RKO (cell line): ENCODE measurements around the gene RGS13.

Experiments
- DNase-seq: peaks from one replicate; pipeline ENCODE4 v3.0.0-alpha.2; 2016; ENCODE audit warnings: low spot score

The RGS13 gene

GRCh38 chr1:192626366-192627179, 9.4 kb upstream of the RGS13 start:
- no peak for DNase-seq

- DNase-seq: no peak
These were observed 8.0 kb upstream of the RGS13 start for GRCh38 chr1:192627901-192628300.

GRCh38 chr1:192628396-192629057, 7.4 kb upstream of the RGS13 start:
- DNase-seq: no peak

GRCh38 chr1:192629612-192630011, 6.3 kb upstream of the RGS13 start:
- DNase-seq: no peak

- DNase-seq: no peak
These were observed 5.2 kb upstream of the RGS13 start for GRCh38 chr1:192630521-192631287.

- DNase-seq: no peak
These were observed 4.2 kb upstream of the RGS13 start for GRCh38 chr1:192631749-192632148.

- no peak for DNase-seq
These were observed 3.8 kb upstream of the RGS13 start for GRCh38 chr1:192632188-192632587.

GRCh38 chr1:192632641-192633532, 3.1 kb upstream of the RGS13 start:
- DNase-seq: no peak

- no peak for DNase-seq
These were observed 2.3 kb upstream of the RGS13 start for GRCh38 chr1:192633533-192634253.

- DNase-seq: no peak
These were observed 906 bp upstream of the RGS13 start for GRCh38 chr1:192635041-192635440.

GRCh38 chr1:192639607-192640368, 3.8 kb downstream of the RGS13 start:
- peak; percentile 25 for DNase-seq

GRCh38 chr1:192652159-192652558, 16.2 kb downstream of the RGS13 start:
- no peak for DNase-seq

- no peak for DNase-seq
These were observed 18.2 kb downstream of the RGS13 start for GRCh38 chr1:192654120-192654519.

GRCh38 chr1:192654591-192655251, 18.8 kb downstream of the RGS13 start:
- DNase-seq: peak; percentile 97

GRCh38 chr1:192657760-192658159, 21.8 kb downstream of the RGS13 start:
- no peak for DNase-seq

GRCh38 chr1:192658255-192658654, 22.3 kb downstream of the RGS13 start:
- DNase-seq: no peak

- no peak for DNase-seq
These were observed 24.7 kb downstream of the RGS13 start for GRCh38 chr1:192660613-192661012.

GRCh38 chr1:192668409-192668983, 32.5 kb downstream of the RGS13 start:
- no peak for DNase-seq

GRCh38 chr1:192669174-192669573, 33.2 kb downstream of the RGS13 start:
- peak; percentile 5 for DNase-seq
